NCI-H1694 treated with DMSO at 0.1 percent for 48 hours (cell line): ENCODE results near the gene SIVA1.

Source experiments
- DNase-seq: peaks from one replicate; lab custom pipeline; 2025; lab: John Stamatoyannopoulos, UW

SIVA1 gene

DNA sequence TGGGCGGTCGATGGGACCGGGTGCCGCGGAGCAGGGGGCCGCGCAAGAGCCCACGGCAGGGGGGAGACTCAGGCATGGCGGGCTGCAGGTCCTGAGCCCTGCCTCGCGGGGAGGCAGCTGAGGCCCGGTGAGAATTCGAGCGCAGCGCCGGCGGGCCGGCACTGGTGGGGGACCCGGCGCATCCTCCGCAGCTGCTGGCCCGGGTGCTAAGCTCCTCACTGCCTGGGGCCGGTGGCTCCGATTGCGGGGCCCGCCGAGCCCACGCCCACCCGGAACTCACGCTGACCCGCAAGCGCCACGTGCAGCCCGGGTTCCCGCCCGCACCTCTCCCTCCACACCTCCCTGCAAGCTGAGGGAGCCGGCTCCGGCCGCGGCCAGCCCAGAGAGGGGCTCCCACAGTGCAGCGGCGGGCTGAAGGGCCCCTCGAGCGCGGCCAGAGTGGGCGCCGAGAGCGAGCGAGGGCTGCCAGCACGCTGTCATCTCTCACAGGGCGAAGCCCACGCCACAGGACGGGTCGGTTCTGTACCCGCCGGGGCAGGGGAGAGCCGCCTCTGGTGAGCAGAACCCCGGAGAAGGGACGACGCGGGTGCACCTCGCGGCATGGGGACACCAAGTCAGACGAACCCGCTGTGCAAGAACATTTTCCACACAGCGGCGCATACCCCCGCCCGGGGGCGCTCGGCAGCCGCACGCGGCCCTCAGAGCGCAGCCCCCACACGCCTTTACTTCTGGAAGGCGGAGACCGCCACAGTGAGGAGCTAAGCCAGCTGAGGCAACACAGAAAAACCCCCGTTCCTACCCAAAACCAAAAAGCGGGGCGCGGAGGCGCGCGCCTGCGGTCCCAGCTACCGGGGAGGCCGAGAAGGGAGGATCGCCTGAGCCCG is 1.2 kb upstream of the SIVA1 start:
- DNase-seq, result no peak

DNA sequence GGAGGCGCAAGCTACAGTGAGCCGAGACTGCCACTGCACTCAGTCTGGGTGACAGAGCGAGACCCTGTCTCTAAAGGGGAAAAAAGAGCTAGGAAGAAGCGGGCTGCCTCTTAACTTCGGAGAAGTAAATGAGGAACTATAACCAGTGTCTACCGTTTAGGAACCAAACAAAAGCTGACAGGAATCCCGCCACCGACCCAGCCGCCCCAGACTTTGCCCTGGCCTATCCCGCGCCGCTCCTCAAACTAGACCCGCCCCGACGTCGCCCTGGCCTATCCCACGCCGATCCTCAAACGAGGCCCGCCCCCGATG is 568 bp upstream of the SIVA1 start:
- DNase-seq, result no peak

DNA sequence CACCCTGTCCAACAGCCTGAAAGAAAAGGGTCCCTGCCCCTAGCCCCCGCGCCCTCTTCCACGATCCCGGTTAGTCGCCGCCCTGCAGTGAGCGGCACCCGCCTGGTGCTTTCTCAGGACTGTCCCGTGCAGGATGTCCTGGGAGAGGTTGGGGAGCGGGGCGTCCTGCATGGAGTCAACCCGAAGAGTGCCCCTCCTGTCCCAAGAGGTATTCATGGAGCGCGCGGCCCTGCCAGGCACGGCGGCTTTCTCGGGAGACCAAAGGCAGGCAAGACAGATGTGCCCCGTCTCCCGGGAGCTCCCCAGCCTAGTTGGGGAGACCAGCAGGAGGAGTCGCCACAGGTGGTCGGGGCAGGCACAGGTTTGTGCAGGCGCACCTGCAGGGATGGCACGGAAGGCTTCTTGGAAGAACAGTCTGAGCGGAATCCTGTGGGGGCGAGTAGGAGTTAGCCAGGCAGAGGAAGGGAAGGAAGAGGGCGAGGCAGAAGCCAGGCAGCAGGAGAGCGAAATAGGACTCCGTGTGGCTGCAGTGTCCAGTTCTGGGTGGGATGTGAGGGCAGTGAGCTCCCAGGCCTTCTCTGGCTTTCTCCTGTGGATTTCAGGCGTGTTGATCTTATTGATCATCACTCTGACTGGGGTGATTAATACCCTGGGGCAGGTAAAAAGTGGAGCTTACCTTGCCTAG is 723 bp downstream of the SIVA1 start:
- no peak for DNase-seq

DNA sequence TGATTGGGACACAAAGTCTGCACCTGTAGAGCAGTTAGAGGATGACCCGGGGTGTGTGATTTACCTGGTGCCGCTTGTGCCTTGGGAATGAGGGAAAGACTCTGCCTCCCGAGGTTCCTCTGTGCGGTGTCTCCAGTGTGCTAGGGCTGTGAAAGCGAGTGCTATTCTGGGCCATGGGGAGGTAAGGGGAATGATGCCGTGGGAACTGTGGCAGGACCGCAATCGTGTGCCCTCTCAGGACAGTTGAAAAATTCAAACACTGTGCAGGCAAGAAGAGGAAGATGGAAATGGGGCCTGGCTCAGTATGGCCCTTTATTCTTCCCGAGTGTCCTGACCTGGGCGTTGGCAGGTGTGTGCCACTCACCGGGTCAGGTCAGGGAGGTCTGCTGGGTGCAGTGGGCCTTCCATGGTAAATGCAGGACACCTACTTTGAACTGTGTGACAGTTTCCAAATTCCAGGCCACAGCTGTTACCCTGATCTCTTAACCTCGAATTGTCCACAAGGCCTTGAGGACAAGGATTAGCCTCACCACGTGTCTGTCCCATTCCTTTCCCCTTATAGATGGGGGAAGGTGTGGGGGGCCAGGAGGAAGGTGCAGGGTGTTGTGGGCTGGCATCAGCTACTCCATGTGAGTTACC is 1.4 kb downstream of the SIVA1 start:
- no peak for DNase-seq

DNA sequence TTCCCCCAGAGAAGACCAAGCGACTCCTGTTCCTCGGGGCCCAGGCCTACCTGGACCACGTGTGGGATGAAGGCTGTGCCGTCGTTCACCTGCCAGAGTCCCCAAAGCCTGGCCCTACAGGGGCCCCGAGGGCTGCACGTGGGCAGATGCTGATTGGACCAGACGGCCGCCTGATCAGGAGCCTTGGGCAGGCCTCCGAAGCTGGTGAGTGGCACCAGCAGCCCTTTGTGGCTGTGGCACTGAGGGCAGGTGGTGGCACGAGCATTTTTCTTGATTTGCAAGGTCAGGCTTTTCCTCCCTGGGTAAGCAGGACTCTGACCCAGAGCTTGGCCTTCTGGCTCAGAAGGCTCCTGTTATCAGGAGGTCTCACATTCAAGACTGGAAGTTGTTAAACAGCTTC is 2.7 kb downstream of the SIVA1 start:
- DNase-seq, result no peak

GRCh38 chr14:104756477-104757237 is 3.7 kb downstream of the SIVA1 start:
- DNase-seq, result no peak

- no peak for DNase-seq
Measured at GRCh38 chr14:104757238-104757585, 4.3 kb downstream of the SIVA1 start.

GRCh38 chr14:104757681-104758392 is 4.9 kb downstream of the SIVA1 start:
- no peak for DNase-seq

DNA sequence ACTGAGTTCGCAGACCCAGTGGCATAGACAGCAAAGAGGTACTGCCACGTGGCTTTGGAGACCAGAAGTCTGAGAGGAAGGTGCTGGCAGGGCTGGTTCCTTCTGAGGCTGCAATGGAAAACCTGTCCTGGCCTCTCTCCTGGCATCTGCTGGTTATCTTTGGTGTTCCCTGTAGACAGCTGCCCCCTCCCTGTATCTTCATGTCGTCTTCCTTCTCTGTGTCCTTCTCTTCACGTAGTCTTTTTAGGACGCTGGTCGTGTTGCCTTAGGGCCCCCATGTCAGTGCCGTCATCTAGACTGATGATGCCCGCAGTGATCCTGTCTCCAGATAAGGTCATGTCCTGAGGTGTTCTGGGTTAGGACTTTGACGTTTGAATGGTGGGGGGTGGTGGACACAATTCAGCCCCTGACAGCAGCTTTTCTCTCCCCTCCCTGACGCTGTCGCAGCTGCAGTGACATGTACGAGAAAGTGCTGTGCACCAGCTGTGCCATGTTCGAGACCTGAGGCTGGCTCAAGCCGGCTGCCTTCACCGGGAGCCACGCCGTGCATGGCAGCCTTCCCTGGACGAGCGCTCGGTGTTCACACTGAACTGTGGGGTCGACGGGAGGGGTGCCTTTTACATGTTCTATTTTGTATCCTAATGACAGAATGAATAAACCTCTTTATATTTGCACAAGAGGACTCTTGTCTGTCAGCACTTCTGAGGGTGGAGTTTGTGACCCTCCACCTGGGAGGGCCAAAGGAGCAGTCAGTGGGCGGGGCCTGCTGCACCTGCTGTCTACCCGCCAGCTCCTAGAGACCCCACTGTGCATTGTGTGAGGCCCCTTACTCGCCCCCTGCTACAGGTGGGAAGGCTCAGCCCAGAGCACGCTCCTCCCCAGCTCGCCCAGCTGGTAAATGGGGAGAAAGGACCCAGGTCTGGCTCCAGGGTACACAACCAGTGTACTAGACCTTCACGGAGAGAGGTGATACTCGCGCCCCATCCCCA is 6.3 kb downstream of the SIVA1 start:
- DNase-seq, result no peak

DNA sequence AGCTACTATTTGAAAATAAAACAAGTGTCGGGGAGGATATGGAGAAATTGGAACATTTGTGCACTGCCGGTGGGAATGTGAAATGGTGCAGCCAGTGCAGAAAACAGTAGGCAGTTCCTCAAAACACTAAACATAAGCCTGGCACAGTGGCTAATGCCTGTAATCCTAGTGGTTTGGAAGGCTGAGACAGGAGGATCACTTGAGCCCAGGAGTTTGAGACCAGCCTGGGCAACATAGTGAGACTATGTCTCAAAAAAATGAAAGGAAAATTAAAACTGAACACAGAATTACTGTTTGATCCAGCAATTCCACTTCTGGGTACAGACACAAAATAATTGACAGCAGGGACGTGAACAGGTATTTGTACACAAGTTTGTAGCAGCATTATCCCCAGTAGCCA is 12.6 kb downstream of the SIVA1 start:
- DNase-seq, result no peak

GRCh38 chr14:104766256-104766862 is 13.4 kb downstream of the SIVA1 start:
- DNase-seq, result no peak

DNA sequence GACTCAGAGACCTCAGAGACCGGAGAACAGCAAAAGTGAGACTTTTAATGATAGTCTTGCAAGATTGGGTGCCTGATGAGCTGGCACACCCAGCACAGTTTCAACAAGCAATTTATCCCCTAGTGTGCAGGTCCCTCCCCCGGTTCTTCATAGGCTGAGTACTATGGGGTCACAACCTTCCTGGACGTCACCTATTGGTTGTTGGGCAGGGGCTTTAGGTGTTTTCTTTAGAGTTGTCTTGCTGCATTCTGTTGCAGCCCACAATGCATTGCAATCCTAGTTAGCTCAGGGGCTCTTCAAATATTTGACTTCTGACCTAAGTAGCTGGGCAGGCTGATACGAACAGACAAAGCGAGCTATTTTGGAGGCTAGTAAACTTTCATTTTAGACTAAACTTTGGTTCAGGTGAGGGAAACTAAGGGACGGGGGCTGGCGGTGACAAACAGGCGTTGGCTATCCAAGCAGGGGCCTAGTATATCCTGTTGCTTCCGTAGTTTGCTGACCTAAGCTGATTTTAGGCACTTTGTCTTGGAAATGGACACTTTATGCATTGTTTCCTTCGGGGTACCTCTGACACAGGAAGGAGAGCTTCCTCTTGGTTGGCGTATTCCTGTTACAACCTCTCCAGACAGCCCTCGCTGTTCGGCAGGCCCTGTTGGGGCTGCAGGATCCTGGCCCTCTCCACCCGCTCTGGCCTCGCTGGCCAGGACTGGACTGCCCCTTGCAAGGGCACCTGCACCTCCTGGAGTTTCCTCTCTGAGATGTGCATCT is 14.1 kb downstream of the SIVA1 start:
- no peak for DNase-seq

GRCh38 chr14:104767634-104767918 is 14.6 kb downstream of the SIVA1 start:
- no peak for DNase-seq

GRCh38 chr14:104768437-104769323 is 15.7 kb downstream of the SIVA1 start:
- peak; percentile 91 for DNase-seq

DNA sequence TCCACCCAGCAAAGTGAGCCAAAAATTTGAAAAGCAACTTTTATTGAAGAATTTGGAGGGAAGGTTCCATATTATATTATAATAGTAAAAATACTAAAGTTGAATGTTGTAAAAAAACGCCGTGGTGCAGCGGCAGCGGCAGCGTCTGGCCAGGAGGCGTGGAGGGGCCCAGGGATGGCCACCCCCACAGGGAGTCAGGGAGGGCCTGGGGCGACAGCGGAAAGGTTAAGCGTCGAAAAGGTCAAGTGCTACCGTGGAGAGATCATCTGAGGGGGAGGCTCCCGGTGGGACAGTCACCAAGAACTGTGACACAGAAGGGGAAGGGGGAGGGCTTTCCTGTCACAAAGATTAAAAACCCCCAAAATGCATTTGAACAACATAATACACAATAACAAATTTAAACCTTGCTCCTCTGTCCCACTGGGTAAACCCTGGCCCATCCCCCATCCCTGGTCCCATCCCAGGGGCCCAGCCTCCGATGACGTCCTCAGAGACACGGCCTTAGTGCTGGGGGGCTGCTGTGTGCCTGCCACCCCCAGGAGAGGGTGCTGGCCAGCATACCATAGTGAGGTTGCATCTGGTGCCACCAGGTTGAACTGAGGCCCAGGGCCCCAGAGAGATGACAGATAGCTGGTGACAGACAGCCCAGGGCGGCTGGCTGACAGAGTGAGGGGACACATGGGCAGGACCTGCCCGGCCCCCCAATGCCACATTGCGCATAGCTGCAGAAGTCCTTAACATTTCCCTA is 16.6 kb downstream of the SIVA1 start:
- no peak for DNase-seq

DNA sequence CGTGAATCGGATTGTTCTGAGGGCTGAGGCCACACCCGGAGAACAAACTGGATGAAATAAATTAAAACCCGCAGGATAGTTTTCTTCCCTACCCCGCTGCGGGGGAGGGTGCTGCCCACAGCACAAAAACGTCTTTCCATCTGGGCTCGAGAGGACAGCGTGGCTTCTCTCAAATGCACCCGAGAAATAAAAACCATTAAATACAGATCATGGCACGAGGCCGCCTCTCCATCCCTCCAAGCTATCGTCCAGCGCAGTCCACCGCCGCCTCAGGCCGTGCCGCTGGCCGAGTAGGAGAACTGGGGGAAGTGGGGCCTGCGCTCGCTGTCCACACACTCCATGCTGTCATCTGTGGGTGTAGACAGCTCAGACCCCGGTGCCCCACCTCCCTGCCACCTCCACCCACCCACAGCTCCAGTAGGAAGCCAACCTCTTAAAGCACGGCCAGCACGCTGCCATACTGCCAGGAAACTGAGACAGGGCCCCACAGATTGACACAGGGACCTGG is 17.2 kb downstream of the SIVA1 start:
- no peak for DNase-seq

GRCh38 chr14:104770851-104771272 is 17.9 kb downstream of the SIVA1 start:
- DNase-seq, result no peak

- no peak for DNase-seq
Measured at GRCh38 chr14:104771374-104771773, 18.4 kb downstream of the SIVA1 start.
